Prostate gland (tissue), 2 donors: ENCODE data around the gene MYCBP.

ENCODE experiments used
- CTCF ChIP-seq, 4 experiments: fragments of 200-600 bp in 2 of 4; fragments of 450-650 bp in 2 of 4; sonication (generic) in 2 of 4; IDR thresholded peaks; 1 replicate in 3 of 4; 2 replicates in 1 of 4; pipeline ENCODE4 v1.5.1; 2016 to 2019; ENCODE audit warnings: antibody characterized with exemption in 4 of 4, mild to moderate bottlenecking in 2 of 4, moderate library complexity in 2 of 4
- POLR2A ChIP-seq: fragments of 450-650 bp; IDR thresholded peaks from one replicate; pipeline ENCODE4 v1.6.1; 2016; ENCODE audit warnings: antibody characterized with exemption, mild to moderate bottlenecking
- POLR2AphosphoS5 ChIP-seq: sonication (generic); formaldehyde crosslinking; IDR thresholded peaks from one replicate; pipeline ENCODE4 v1.6.1; 2017; ENCODE audit warnings: antibody characterized with exemption

- TF ChIP-seq CTCF (IDR thresholded peaks at IDR 0.05) (no peak), POLR2A (no peak), POLR2AphosphoS5 (no peak)
Measured at GRCh38 chr1:38848071-38848470, 25.1 kb downstream of the MYCBP start.
